Osteoblast (primary cell): ENCODE measurements around the gene VAV3. TPM values are rescaled to one million over a fixed set of nuclear protein-coding genes. Genes with fewer than 3 reads are reported as not detected.

Experiments
- DNase-seq: peaks from one replicate; pipeline ENCODE4 v3.0.0; 2011; ENCODE audit warnings: low spot score, mixed read lengths; ENCODE audit not compliant: insufficient read length; ENCODE audit errors: missing footprints
- H2AFZ ChIP-seq: 2 replicates; pipeline ENCODE4 v1.6.0; 2011; ENCODE audit warnings: mild to moderate bottlenecking, low read length
- H3K27ac ChIP-seq: 2 replicates; pipeline ENCODE4 v1.5.1; 2011; ENCODE audit warnings: mild to moderate bottlenecking, low read depth, low read length, moderate library complexity
- H3K27me3 ChIP-seq: 2 replicates; pipeline ENCODE4 v1.6.0; 2012; ENCODE audit warnings: mild to moderate bottlenecking, control low read depth, inconsistent platforms, low read length, moderate library complexity; ENCODE audit not compliant: insufficient read depth
- H3K36me3 ChIP-seq: 2 replicates; pipeline ENCODE4 v1.5.1; 2011; ENCODE audit warnings: mild to moderate bottlenecking, low read length, control low read depth, moderate library complexity; ENCODE audit not compliant: insufficient read depth
- H3K4me1 ChIP-seq: 2 replicates; pipeline ENCODE4 v1.5.1; 2011; ENCODE audit warnings: mild to moderate bottlenecking, low read length, control low read depth, moderate library complexity; ENCODE audit not compliant: insufficient read depth
- H3K4me2 ChIP-seq: 2 replicates; pipeline ENCODE4 v1.6.0; 2011; ENCODE audit warnings: mild to moderate bottlenecking, low read length; ENCODE audit not compliant: insufficient read depth
- H3K4me3 ChIP-seq: fragments of 200-600 bp; sonication (generic); 3 replicates; pipeline ENCODE4 v1.5.1; 2012; ENCODE audit warnings: mild to moderate bottlenecking, low read length, inconsistent platforms; ENCODE audit not compliant: insufficient read depth
- H3K79me2 ChIP-seq: 2 replicates; pipeline ENCODE4 v1.6.0; 2012; ENCODE audit warnings: mild to moderate bottlenecking, low read length, control low read depth, inconsistent platforms; ENCODE audit not compliant: insufficient read depth
- H3K9me3 ChIP-seq: 2 replicates; pipeline ENCODE4 v1.5.1; 2011; ENCODE audit warnings: low read depth, low read length, control low read depth
- H4K20me1 ChIP-seq: 2 replicates; pipeline ENCODE4 v1.6.0; 2012; ENCODE audit warnings: mild to moderate bottlenecking, low read length, control low read depth; ENCODE audit not compliant: insufficient read depth
- CTCF ChIP-seq: IDR thresholded peaks from 2 replicates; pipeline ENCODE4 v1.5.1; 2011; ENCODE audit warnings: mild to moderate bottlenecking, low read depth, low read length, moderate library complexity; ENCODE audit errors: extremely low read depth
- total RNA-seq: library from RNA; depleted of rRNA; stranded (reverse); fragments of >200 nt; gene quantifications from 2 replicates; pipeline ENCODE4 v1.2.3, GENCODE V29; 2012

VAV3 gene
- total RNA-seq, 1 donor, result 0.72 TPM

GRCh38 chr1:107804134-107804533 lies 160.8 kb downstream of the VAV3 start:
- H4K20me1 ChIP-seq, result no peaks in the 10 kb centered on the region
- DNase-seq, result no peak
- no peaks in the 10 kb centered on the region for H3K79me2 ChIP-seq
- H3K27ac ChIP-seq, result no peak overlapping the region
- no peaks in the 10 kb centered on the region for H3K4me1 ChIP-seq
- no peak overlapping the region for H3K4me3 ChIP-seq
- no peak overlapping the region for H3K4me2 ChIP-seq
- TF ChIP-seq CTCF, result no peak
- H3K27me3 ChIP-seq, result no peaks in the 10 kb centered on the region
- H3K36me3 ChIP-seq, result no peaks in the 10 kb centered on the region
- H2AFZ ChIP-seq, result no peak overlapping the region
- no peaks in the 10 kb centered on the region for H3K9me3 ChIP-seq

DNA sequence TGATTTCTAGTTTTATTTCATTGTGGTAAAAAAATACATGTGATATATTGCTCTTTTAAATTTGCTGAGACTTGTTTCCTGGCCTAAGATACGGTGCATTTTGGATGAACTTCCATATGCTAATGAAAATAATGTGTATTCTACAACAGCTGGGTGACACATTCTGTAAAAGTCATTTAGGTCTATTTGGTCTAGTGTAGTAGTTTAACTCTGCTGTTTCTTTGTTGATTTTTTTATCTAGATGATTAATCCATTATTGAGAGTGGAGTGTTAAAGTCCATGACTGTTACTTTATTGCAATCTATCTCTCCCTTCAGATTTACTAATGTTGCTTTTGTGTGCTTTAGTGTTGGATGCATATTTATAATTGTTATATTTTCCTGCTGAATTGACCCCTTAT lies 161.4 kb downstream of the VAV3 start:
- H3K27ac ChIP-seq, result no peak overlapping the region
- H3K36me3 ChIP-seq, result no peaks in the 10 kb centered on the region
- no peaks in the 10 kb centered on the region for H3K4me1 ChIP-seq
- no peak overlapping the region for H2AFZ ChIP-seq
- H3K4me3 ChIP-seq, result no peak overlapping the region
- TF ChIP-seq CTCF, result no peak
- no peaks in the 10 kb centered on the region for H3K27me3 ChIP-seq
- DNase-seq, result no peak
- H3K9me3 ChIP-seq, result no peaks in the 10 kb centered on the region
- no peaks in the 10 kb centered on the region for H4K20me1 ChIP-seq
- no peaks in the 10 kb centered on the region for H3K79me2 ChIP-seq
- no peak overlapping the region for H3K4me2 ChIP-seq

DNA sequence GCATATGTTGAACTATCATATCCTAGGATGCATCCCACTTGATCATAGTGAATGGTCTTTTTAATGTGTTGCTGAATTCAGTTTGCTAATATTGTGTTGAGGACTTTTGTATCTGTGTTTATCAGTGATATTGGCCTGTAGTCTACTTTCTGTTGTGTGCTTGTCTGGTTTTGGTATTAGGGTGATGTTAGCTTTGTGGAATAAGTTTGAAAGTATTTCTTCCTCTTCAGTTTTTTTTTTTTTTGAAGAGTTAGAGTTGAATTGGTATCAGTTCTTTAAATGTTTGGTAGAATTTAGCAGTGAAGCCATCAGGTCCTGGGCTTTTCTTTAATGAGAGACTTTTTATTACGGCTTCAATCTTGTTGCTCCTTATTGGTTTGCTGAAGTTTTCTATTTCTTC lies 162.3 kb downstream of the VAV3 start:
- Histone ChIP-seq H3K27me3 (no peaks in the 10 kb centered on the region), H3K4me1 (no peaks in the 10 kb centered on the region), H3K4me2 (no peak overlapping the region), H3K4me3 (no peak overlapping the region), H3K27ac (no peak overlapping the region), H3K36me3 (no peaks in the 10 kb centered on the region), H3K9me3 (no peaks in the 10 kb centered on the region), H4K20me1 (no peaks in the 10 kb centered on the region), H2AFZ (no peak overlapping the region), H3K79me2 (no peaks in the 10 kb centered on the region)
- DNase-seq, result no peak
- no peak for TF ChIP-seq CTCF

GRCh38 chr1:107795994-107796393 lies 169.0 kb downstream of the VAV3 start:
- TF ChIP-seq CTCF, result no peak
- Histone ChIP-seq H4K20me1 (no peaks in the 10 kb centered on the region), H3K9me3 (no peaks in the 10 kb centered on the region), H3K27ac (no peak overlapping the region), H3K4me3 (no peak overlapping the region), H3K36me3 (no peaks in the 10 kb centered on the region), H3K79me2 (no peaks in the 10 kb centered on the region), H3K27me3 (no peaks in the 10 kb centered on the region), H3K4me2 (no peak overlapping the region), H3K4me1 (no peaks in the 10 kb centered on the region), H2AFZ (no peak overlapping the region)
- no peak for DNase-seq
